ENCODE results near the gene KCNJ4.
"Not testable (repeated sequence)": the region's sequence is repeated elsewhere in the genome, so short reads cannot be mapped to it uniquely, and the experiment has no call there.

The KCNJ4 gene

GRCh38 chr22:38455076-38455529 is at the start of gene KCNJ4:
Gene KCNJ4 (minus strand): TSS chr22:38455199. CDS start chr22:38428132, 27,067 bp downstream.
- DNase-seq: no peak

DNA sequence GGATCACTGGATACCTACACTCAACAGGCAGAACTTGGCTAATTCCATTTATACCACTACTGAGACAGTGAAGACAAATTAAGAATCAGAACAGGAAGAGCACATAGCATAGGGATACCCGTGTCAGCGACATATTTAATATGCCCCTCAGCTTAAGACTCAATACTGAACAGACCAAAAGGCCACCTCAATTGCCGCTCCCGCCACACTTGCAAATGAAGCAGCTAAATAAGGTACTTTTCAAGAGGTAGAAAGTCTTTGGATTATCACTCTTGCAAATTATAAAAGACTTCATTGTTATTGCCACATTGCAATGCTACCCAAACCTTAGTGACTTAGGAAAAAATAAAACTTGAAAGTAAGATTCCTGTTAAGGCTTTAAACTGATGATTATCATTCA is 48.0 kb upstream of the KCNJ4 start:
- DNase-seq: no peak

GRCh38 chr22:38501797-38502672 is 47.0 kb upstream of the KCNJ4 start:
- no peak for DNase-seq

DNA sequence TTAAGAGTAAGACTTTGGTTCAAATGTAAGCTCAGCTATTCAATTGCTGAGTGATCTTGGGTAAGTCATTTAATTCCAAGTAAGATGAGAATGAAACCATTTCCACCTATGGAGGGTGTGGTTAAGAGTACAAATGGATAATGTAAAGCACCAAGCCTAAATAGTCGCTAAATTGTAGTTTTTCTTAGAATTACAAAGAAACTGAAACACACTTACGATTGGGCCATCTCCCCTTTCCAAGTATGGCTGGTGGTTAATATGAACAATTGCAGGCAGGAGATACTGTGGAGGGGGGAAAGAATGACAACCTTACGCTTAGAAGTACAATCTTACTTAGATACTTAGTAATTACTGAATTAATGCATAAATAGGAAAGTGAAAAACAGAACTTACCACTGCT is 42.9 kb upstream of the KCNJ4 start:
- DNase-seq: no peak

GRCh38 chr22:38494939-38495338 is 39.9 kb upstream of the KCNJ4 start:
- no peak for DNase-seq

DNA sequence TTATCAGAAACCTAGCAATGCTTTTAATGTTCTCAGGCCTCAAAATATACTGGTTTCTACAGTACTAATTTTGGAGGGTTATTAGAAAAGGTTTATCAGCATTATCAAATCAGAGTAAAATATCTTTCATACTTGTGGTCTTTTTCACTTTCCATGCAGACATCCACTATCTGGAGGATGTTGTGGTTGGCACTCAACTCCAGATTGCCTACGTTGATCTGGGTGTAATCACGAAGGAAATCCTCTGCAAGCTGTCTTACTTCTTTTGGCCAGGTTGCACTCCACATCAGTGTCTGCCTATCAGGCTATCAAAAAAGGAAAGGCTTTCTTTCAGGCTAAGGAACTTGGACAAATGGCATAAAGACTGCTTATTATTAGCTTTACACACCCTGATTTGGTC is 39.5 kb upstream of the KCNJ4 start:
- no peak for DNase-seq

DNA sequence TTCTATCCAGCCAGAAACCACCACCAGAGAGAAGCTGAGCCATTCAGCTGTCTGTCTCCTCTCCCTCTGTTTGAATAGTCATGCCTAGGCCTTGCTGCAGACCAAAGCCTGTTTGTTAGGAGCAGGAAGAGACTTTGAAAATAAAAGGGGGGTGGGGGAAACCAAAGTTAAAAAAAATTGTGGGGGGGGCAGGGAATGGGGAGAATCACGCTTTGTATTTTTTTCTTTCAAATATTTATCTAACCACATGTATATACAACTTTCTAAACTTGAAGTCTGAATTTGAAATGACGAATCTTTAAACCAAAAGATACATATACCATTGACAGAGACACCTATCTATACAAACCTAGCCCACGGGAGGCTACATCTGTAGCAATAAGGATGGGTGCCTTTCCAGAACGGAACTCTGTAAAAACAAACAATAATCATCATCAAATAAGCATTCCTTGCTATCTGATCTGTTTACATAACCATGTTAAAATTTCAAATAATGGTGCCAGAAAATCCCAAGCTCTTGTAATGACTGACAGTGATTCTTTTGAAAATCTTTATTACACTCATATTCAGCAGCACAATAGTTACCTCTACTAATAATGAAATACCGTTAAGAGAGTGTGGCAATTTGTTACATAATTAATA is 36.8 kb upstream of the KCNJ4 start:
- DNase-seq: no peak

- no peak for DNase-seq
Measured at GRCh38 chr22:38490915-38491314, 35.9 kb upstream of the KCNJ4 start.

DNA sequence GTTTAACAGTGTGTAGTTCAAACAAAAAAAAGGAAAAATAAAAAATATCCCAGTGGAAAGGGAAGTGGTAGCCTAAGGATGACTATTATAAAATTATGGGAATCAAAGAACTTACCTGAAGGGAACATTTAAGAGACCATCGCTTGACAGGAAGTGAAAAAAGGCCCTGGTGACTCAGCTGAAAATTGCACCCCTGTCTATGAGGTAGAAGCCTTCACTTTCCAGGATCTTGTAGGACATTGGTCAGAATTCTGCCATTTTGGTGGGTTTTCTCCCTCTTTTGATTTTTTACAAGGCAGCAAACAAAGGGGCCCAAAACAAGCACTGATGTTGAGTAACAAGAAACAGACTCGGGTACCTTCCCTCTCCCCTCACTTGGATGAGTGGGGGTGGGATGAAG is 35.5 kb upstream of the KCNJ4 start:
- no peak for DNase-seq

GRCh38 chr22:38489561-38490145 is 34.7 kb upstream of the KCNJ4 start:
- DNase-seq: no peak

GRCh38 chr22:38489142-38489541 is 34.1 kb upstream of the KCNJ4 start:
- no peak for DNase-seq

DNA sequence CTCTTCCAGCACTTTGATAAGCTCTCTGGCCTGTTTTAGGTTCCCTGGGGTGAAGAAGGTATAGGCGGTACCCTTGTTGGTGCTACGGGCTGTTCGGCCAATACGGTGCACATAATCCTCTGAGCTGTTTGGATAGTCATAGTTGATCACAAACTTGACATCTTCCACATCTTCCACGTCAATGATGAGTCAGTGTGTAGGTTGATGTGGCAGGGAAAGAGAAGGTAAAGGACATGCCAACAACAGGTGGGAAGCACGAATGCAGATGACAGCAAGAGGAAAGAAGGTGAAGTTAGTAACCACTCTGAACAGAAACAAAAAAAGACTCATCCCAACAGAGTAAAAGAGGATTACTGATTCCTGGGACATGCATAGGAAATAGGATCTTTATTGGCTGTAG is 32.9 kb upstream of the KCNJ4 start:
- no peak for DNase-seq

DNA sequence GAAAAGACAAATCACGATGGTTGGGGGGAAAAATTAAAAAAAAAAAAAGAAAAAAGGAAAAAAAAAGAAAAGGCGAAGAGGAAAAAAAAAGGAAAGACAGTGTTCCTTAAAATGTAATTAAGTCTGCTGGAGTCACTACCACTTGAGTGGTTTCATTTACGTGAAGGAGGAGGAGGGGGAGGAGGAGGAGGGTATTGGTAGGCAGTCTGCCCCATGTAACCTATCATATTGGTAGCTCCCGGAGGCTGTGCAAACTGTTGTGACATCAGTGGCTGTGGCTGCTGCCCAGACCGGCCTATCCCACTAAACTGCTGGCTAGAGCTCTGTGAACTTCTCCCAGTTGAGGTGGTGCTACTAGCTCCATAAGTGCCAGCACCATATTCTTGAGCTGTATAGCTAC is 30.8 kb upstream of the KCNJ4 start:
- DNase-seq: no peak

DNA sequence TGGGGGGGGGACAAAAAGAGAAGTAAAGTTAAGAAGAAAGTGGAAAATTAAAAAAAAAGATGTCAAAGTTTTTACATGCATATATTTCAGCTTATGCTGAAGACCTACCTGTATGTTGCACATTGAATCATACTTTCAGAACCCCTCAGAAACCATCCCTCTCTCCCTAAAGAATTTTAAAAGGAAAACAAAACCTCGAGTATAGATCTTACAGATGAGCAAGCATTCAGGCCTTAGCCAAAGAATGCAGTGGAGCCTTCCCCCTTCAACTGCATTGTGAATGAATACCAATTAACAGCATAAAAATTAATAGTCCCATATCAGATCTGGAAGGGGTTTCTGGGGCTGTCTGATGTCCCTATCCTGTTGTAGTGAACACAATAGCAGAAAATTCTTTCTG is 29.2 kb upstream of the KCNJ4 start:
- no peak for DNase-seq

DNA sequence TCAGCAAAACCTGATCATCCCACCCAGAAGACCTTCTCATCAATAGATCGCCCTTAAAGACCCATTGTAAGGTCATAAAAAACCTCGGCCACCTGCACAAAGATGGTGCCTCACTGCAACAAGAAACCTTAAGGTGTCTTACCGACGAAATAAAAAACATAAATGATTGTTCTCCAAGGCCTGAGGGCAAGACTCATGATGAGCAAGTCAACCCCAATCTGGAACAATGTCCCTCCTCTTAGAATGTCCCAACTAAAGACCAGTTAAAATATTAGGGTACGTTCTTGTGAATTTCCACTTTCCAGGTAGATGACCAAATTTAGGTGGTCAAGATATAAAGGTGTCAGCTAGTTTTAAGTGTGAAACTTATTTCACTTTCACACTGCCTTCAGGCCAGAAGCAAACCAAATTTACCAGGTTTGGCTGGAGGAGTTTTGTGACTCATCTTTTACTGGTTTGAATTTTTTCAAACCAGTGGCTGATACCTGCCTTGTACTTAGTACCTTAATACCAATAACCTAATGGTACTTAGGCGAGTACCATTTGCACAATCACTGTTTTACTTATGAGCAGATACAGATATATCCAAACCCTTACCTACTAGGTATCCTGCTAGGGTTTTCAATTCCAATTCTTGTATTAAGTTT is 27.8 kb upstream of the KCNJ4 start:
- no peak for DNase-seq

DNA sequence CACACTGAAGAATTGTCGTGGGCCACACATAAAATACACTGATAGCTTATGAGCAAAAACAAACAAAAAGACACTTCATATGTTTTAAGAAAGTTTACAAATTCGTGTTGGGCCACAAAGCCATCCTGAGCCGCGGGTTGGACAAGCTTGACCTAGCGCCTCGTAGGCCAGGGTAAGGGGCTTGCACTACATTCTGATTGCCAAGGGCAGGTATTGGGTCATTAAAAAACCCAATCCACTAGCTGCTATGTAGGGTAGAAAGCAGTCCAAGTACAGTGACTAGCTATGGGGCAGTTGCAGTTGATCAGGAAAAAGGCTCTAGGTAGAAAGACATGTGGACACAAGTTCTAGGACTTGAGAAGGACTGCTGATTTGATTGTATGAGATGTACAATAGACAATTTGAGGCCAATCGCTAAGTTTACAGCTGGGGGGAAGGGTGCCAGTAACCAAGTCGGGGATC is 26.9 kb upstream of the KCNJ4 start:
- DNase-seq: no peak

GRCh38 chr22:38481162-38481870 is 26.3 kb upstream of the KCNJ4 start:
- DNase-seq: no peak

- DNase-seq: no peak
Measured at GRCh38 chr22:38479096-38479837, 24.3 kb upstream of the KCNJ4 start.

DNA sequence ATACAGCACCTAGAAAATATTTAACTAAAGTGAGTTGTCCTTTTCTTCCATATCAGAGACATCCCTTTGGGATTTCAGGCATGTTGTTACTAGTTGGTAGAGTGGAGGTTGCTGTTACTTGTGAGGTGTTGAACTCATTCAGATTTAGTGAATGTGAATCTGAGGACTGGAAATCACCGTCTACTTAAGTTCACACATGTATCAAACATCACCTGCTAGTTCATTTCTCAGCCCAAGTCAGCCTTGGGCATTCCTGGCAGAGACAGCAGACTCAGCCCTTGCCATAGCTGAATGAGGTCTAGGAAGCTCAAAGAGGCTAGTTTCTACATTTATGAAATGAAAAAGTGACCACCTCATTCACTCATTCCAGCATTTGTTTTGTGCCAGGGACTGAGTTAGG is 22.6 kb upstream of the KCNJ4 start:
- no peak for DNase-seq

DNA sequence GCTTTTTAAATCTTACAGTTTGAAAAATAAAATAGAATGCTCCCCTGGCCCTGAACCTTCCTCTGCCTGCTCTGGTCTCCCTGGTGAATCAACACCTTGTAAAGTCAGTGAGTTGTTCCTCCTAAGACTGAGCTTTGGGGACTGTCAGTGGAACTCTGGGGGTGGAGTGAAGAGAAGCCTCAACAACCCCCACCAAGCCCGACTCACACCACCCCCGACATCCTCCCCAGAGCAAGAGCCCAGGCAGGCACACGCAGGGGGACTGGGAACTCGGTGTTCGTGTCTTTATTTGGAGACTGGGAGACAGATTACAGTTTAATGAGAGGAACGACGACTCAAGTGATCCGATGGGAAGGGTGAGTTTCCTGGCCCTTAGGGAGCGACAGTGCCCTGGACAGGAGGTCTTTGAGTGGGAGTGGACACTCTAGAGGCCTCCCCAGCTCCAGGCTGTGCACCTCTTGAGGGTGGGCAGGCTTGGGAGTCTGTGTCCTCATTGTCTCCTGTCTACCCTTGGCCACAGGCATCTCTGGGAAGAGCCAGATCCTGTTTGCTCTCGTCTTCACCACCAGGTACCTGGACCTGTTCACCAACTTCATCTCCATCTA is 19.1 kb upstream of the KCNJ4 start:
- no peak for DNase-seq

DNA sequence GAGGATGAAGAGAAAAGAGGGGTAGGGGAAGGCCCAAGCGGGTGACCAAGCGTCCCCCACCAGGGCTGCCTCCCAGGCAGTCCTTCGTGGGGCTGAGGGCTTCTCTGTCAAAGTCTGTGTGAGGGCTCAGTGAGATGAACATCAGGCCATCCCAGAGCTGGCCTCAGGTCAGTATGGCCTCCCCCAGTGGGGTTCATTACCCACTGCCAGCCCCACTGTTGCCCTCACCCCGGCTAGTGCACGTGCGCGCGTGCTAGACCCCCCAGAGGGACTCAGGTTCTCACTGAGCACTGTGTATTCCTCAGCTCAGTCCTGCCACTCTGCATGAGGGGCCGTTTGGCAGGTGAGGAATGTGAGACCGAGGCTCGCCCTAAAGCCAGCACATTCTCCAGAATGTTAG is 16.2 kb upstream of the KCNJ4 start:
- DNase-seq: no peak

DNA sequence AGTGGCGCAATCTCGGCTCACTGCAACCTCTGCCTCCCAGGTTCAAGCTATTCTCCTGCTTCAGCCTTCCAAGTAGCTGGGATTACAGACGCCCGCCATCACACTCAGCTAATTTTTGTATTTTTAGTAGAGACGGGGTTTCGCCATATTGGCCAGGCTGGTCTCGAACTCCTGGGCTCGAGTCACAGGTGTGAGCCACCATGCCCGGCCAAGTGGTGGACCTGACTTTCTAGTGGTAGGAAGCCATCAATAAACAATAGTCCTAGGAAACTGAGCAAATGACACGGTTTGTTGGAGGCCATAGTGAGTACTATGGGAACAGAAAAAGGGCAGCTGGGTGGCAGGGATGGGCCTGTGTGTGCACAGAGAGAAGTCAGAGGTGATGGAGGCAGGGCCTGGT is 15.2 kb upstream of the KCNJ4 start:
- DNase-seq: not testable (repeated sequence)
